NCI-H1105 treated with DMSO at 0.1 percent for 48 hours (cell line): Measurements from ENCODE around the gene BNC2.
"Not testable (repeated sequence)": the region's sequence is repeated elsewhere in the genome, so short reads cannot be mapped to it uniquely, and the experiment has no call there.

Experiments
- DNase-seq: peaks from one replicate; lab custom pipeline; 2025; lab: John Stamatoyannopoulos, UW

BNC2 gene

GRCh38 chr9:16870596-16871335 lies at the start of gene BNC2:
TSS of gene BNC2 (minus strand) at chr9:16870670. CDS start at chr9:16870648, 22 bp downstream.
- DNase-seq = peak; percentile 40

GRCh38 chr9:16918920-16919319 lies 48.5 kb upstream of the BNC2 start:
- DNase-seq = no peak

- DNase-seq = no peak
Measured at GRCh38 chr9:16915126-16915831, 44.8 kb upstream of the BNC2 start.

GRCh38 chr9:16912197-16912596 lies 41.7 kb upstream of the BNC2 start:
- no peak for DNase-seq

GRCh38 chr9:16908206-16908605 lies 37.7 kb upstream of the BNC2 start:
- not testable (repeated sequence) for DNase-seq

- no peak for DNase-seq
Measured at GRCh38 chr9:16904655-16905054, 34.2 kb upstream of the BNC2 start.

- no peak for DNase-seq
Measured at GRCh38 chr9:16901590-16901989, 31.1 kb upstream of the BNC2 start.

- DNase-seq = no peak
Measured at GRCh38 chr9:16899606-16900005, 29.1 kb upstream of the BNC2 start.

GRCh38 chr9:16898464-16898863 lies 28.0 kb upstream of the BNC2 start:
- no peak for DNase-seq

GRCh38 chr9:16888594-16888993 lies 18.1 kb upstream of the BNC2 start:
- DNase-seq = no peak

- no peak for DNase-seq
Measured at GRCh38 chr9:16885931-16886330, 15.5 kb upstream of the BNC2 start.

- no peak for DNase-seq
Measured at GRCh38 chr9:16884952-16885513, 14.6 kb upstream of the BNC2 start.

GRCh38 chr9:16884373-16884772 lies 13.9 kb upstream of the BNC2 start:
- no peak for DNase-seq

- DNase-seq = no peak
Measured at GRCh38 chr9:16883586-16883985, 13.1 kb upstream of the BNC2 start.

- DNase-seq = not testable (repeated sequence)
Measured at GRCh38 chr9:16882440-16882839, 12.0 kb upstream of the BNC2 start.

GRCh38 chr9:16879416-16879815 lies 8.9 kb upstream of the BNC2 start:
- no peak for DNase-seq

GRCh38 chr9:16877256-16877655 lies 6.8 kb upstream of the BNC2 start:
- no peak for DNase-seq

- DNase-seq = no peak
Measured at GRCh38 chr9:16873126-16873802, 2.8 kb upstream of the BNC2 start.

GRCh38 chr9:16871336-16872151 lies 1.1 kb upstream of the BNC2 start:
- DNase-seq = peak; percentile 34

- peak; percentile 44 for DNase-seq
Measured at GRCh38 chr9:16869882-16870595, 431 bp downstream of the BNC2 start.
